IPS-18c (cell line): Measurements from ENCODE around the gene CCDC86.

ENCODE experiments used
- H3K4me3 ChIP-seq: 2 replicates; pipeline ENCODE4 v1.7.0; 2013; ENCODE audit warnings: low read depth, mild to moderate bottlenecking, low read length, moderate library complexity; ENCODE audit not compliant: insufficient read depth
- H3K9me3 ChIP-seq: one replicate; pipeline ENCODE4 v1.6.1; 2013; ENCODE audit warnings: mild to moderate bottlenecking, low read length, moderate library complexity; ENCODE audit not compliant: control insufficient read depth, insufficient read depth

Gene CCDC86

GRCh38 chr11:60897496-60897895 is 55.6 kb downstream of the CCDC86 start:
- Histone ChIP-seq H3K4me3 (no peak overlapping the region), H3K9me3 (no peaks in the 10 kb centered on the region)

GRCh38 chr11:60899046-60899936 is 57.4 kb downstream of the CCDC86 start:
- Histone ChIP-seq H3K4me3 (no peak overlapping the region), H3K9me3 (no peaks in the 10 kb centered on the region)

DNA sequence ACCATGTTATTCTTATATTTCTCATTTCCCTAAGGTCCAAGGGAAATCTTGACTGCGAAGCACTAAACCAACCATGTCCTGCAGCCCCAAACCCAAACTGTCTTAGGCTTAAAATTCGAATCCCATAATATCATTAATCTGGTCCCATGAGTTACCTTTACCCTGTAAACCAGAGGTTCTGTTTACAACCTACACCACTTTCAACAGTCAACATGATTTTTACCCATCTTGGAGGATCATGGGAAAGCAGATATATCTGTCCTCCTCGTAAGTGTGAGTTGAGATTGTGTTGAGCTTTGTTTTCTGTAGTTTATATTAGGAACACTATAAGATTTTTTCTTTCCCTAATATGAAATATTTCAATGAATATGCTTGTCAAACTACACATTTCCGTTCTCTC is 58.1 kb downstream of the CCDC86 start:
- H3K4me3 ChIP-seq, result no peak overlapping the region

More for the DNA sequence above, 58.1 kb downstream of the CCDC86 start:
- H3K9me3 ChIP-seq, result no peaks in the 10 kb centered on the region
